Measurements from ENCODE around the gene MAST4. TPM values are rescaled to one million over a fixed set of nuclear protein-coding genes. Genes with fewer than 3 reads are reported as not detected.

The MAST4 gene
- total and polyA plus RNA-seq, 4 donors, result 3.7 to 9.5 (median 6.5) TPM

DNA sequence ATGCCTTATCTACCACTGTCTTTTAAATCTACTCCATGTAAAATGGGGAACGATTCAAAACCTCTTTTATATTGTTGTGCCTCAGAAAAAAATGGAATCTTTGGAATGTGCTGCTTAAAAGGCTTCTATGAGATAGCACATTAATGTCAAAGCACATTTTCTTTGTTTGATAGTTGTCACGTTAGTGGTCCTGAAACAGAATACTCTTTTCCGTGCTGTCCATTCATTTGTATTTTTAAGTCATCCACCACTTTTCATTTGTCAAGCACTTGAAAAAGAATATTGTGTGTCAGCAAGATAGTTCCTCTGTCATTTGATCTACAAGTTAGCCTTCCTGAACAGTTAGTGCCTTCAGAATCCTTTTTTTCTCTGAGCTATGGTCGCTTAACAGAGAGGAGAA, 246.9 kb downstream of the MAST4 start:
- H3K9me3 ChIP-seq (ENCODE audit: control insufficient read depth in 4 of 4, low read length in 3 of 4), result no peaks in the 10 kb centered on the region
- H3K4me1 ChIP-seq (ENCODE audit: control insufficient read depth in 4 of 4, insufficient read depth in 4 of 4, low read length in 3 of 4), result no peaks in the 10 kb centered on the region
- no peaks in the 10 kb centered on the region for H3K27me3 ChIP-seq (ENCODE audit: control insufficient read depth in 4 of 4, insufficient read depth in 4 of 4, low read length in 3 of 4)
- no peak overlapping the region for H3K9ac ChIP-seq (ENCODE audit: low read depth in 1 of 2, low read length in 2 of 2)
- DNase-seq (ENCODE audit: low spot score), result no peak
- 85% methylated on average over 4 of the region's 4 CpGs for WGBS
- TF ChIP-seq SP1 (IDR thresholded peaks at IDR 0.05) (no peak), GABPA (IDR thresholded peaks at IDR 0.05 in 1 of 2, conservative IDR thresholded peaks at IDR 0.05 in 1 of 2) (no peak), YY1 (IDR thresholded peaks at IDR 0.05) (no peak), HNF4A (conservative IDR thresholded peaks at IDR 0.05) (no peak), RAD21 (IDR thresholded peaks at IDR 0.05) (no peak), EGR1 (IDR thresholded peaks at IDR 0.05; ENCODE audit: low read depth in 2 of 2) (no peak)
- TF ChIP-seq, protein P1, sequence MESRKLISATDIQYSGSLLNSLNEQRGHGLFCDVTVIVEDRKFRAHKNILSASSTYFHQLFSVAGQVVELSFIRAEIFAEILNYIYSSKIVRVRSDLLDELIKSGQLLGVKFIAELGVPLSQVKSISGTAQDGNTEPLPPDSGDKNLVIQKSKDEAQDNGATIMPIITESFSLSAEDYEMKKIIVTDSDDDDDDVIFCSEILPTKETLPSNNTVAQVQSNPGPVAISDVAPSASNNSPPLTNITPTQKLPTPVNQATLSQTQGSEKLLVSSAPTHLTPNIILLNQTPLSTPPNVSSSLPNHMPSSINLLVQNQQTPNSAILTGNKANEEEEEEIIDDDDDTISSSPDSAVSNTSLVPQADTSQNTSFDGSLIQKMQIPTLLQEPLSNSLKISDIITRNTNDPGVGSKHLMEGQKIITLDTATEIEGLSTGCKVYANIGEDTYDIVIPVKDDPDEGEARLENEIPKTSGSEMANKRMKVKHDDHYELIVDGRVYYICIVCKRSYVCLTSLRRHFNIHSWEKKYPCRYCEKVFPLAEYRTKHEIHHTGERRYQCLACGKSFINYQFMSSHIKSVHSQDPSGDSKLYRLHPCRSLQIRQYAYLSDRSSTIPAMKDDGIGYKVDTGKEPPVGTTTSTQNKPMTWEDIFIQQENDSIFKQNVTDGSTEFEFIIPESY (IDR thresholded peaks at IDR 0.05), result no peak
- TF ChIP-seq, protein P2, sequence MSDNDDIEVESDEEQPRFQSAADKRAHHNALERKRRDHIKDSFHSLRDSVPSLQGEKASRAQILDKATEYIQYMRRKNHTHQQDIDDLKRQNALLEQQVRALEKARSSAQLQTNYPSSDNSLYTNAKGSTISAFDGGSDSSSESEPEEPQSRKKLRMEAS (IDR thresholded peaks at IDR 0.05), result no peak
- H3K27ac ChIP-seq (ENCODE audit: low read depth in 1 of 2, low read length in 2 of 2), result no peak overlapping the region
- H3K36me3 ChIP-seq (ENCODE audit: control insufficient read depth in 4 of 4, insufficient read depth in 3 of 4, low read depth in 1 of 4, low read length in 3 of 4), result no peaks in the 10 kb centered on the region
- H3K4me3 ChIP-seq (ENCODE audit: low read depth in 1 of 3, low read length in 3 of 3), result no peak overlapping the region

DNA sequence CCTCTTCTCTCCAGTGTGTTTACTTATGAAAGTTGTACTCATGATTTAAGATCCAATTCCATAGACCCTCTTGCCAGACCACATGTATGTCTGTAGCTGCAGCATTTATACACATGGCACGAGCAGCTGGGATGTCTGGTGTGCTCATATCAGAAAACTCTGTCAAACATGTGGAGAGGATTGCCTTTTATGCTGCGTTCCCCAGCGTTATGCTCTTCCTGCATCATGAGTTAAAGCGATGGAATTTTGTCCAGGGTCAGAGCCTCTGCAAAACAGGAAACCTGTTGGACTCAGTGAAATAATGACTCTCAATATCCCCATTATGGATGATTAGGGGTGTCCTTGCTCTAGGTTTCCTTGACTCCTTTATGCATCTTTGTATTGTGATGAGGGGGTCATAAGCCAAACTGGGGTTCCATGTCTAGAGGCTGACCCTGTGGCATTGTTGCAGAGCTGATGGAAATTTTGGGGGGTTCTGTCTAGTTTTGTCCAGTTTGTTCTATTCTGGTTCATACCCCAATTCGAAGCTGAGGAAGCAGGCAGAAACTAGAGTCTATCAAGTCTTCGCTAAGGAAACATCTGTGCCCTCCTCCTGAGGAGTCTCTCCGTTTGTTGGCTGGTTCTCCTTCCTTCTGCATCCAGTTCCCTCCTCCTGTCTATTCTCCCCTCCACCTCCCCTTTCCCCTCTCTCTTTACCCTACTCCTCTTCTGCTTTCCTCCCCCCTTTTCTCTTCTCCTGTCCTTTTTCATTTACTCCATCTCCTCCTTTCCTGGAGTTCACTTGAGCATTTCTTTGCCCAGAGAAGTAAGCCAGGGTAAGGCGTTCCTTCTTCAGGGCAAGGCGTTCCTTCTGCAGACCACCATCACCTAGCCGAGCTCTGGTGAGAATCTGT, 252.8 kb downstream of the MAST4 start:
- 74% methylated on average over 10 of the region's 10 CpGs for WGBS
- TF ChIP-seq RXRA (IDR thresholded peaks at IDR 0.05) (no peak), NR2F2 (IDR thresholded peaks at IDR 0.05) (no peak), RAD21 (IDR thresholded peaks at IDR 0.05) (no peak), JUND (IDR thresholded peaks at IDR 0.05) (no peak), YY1 (IDR thresholded peaks at IDR 0.05) (no peak), FOXA1 (IDR thresholded peaks at IDR 0.05) (no peak), TAF1 (conservative IDR thresholded peaks at IDR 0.05) (no peak), FOXA2 (IDR thresholded peaks at IDR 0.05) (no peak), GABPA (IDR thresholded peaks at IDR 0.05 in 1 of 2, conservative IDR thresholded peaks at IDR 0.05 in 1 of 2) (no peak), EGR1 (IDR thresholded peaks at IDR 0.05; ENCODE audit: low read depth in 2 of 2) (no peak), HNF4A (conservative IDR thresholded peaks at IDR 0.05) (no peak), HNF4G (IDR thresholded peaks at IDR 0.05) (no peak), SP1 (IDR thresholded peaks at IDR 0.05) (no peak)
- TF ChIP-seq, protein P3, sequence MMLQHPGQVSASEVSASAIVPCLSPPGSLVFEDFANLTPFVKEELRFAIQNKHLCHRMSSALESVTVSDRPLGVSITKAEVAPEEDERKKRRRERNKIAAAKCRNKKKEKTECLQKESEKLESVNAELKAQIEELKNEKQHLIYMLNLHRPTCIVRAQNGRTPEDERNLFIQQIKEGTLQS (IDR thresholded peaks at IDR 0.05), result no peak
- TF ChIP-seq, protein P4, sequence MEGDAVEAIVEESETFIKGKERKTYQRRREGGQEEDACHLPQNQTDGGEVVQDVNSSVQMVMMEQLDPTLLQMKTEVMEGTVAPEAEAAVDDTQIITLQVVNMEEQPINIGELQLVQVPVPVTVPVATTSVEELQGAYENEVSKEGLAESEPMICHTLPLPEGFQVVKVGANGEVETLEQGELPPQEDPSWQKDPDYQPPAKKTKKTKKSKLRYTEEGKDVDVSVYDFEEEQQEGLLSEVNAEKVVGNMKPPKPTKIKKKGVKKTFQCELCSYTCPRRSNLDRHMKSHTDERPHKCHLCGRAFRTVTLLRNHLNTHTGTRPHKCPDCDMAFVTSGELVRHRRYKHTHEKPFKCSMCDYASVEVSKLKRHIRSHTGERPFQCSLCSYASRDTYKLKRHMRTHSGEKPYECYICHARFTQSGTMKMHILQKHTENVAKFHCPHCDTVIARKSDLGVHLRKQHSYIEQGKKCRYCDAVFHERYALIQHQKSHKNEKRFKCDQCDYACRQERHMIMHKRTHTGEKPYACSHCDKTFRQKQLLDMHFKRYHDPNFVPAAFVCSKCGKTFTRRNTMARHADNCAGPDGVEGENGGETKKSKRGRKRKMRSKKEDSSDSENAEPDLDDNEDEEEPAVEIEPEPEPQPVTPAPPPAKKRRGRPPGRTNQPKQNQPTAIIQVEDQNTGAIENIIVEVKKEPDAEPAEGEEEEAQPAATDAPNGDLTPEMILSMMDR (IDR thresholded peaks at IDR 0.05; ENCODE audit: low read depth, low read length, missing input control), result no peak
- TF ChIP-seq, protein P2 (IDR thresholded peaks at IDR 0.05), result no peak
- TF ChIP-seq, protein P1 (IDR thresholded peaks at IDR 0.05), result no peak
- TF ChIP-seq, protein P5, sequence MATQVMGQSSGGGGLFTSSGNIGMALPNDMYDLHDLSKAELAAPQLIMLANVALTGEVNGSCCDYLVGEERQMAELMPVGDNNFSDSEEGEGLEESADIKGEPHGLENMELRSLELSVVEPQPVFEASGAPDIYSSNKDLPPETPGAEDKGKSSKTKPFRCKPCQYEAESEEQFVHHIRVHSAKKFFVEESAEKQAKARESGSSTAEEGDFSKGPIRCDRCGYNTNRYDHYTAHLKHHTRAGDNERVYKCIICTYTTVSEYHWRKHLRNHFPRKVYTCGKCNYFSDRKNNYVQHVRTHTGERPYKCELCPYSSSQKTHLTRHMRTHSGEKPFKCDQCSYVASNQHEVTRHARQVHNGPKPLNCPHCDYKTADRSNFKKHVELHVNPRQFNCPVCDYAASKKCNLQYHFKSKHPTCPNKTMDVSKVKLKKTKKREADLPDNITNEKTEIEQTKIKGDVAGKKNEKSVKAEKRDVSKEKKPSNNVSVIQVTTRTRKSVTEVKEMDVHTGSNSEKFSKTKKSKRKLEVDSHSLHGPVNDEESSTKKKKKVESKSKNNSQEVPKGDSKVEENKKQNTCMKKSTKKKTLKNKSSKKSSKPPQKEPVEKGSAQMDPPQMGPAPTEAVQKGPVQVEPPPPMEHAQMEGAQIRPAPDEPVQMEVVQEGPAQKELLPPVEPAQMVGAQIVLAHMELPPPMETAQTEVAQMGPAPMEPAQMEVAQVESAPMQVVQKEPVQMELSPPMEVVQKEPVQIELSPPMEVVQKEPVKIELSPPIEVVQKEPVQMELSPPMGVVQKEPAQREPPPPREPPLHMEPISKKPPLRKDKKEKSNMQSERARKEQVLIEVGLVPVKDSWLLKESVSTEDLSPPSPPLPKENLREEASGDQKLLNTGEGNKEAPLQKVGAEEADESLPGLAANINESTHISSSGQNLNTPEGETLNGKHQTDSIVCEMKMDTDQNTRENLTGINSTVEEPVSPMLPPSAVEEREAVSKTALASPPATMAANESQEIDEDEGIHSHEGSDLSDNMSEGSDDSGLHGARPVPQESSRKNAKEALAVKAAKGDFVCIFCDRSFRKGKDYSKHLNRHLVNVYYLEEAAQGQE (IDR thresholded peaks at IDR 0.05), result no peak
- no peak overlapping the region for H3K4me3 ChIP-seq (ENCODE audit: low read depth in 1 of 3, low read length in 3 of 3)

More for the DNA sequence above, 252.8 kb downstream of the MAST4 start:
- DNase-seq (ENCODE audit: low spot score), result no peak
- H3K36me3 ChIP-seq (ENCODE audit: control insufficient read depth in 4 of 4, insufficient read depth in 3 of 4, low read depth in 1 of 4, low read length in 3 of 4), result no peaks in the 10 kb centered on the region
- no peak overlapping the region for H3K27ac ChIP-seq (ENCODE audit: low read depth in 1 of 2, low read length in 2 of 2)
- H3K27me3 ChIP-seq (ENCODE audit: control insufficient read depth in 4 of 4, insufficient read depth in 4 of 4, low read length in 3 of 4), result no peaks in the 10 kb centered on the region
- peaks cover 0 to 3% (median 0%) of the 10 kb centered on the region in 4 donors for H3K4me1 ChIP-seq (ENCODE audit: control insufficient read depth in 4 of 4, insufficient read depth in 4 of 4, low read length in 3 of 4)
- H3K9me3 ChIP-seq (ENCODE audit: control insufficient read depth in 4 of 4, low read length in 3 of 4), result no peaks in the 10 kb centered on the region
- no peak overlapping the region for H3K9ac ChIP-seq (ENCODE audit: low read depth in 1 of 2, low read length in 2 of 2)

Measured in liver (tissue), 9 donors.